ENCODE data around the gene IGLL5.
"Not testable (repeated sequence)": the region's sequence is repeated elsewhere in the genome, so short reads cannot be mapped to it uniquely, and the experiment has no call there.

IGLL5 gene

GRCh38 chr22:22884888-22885840, 2.5 kb upstream of the IGLL5 start:
- no peak for DNase-seq

GRCh38 chr22:22886546-22886945, 1.1 kb upstream of the IGLL5 start:
- no peak for DNase-seq

- peak; percentile 34 for DNase-seq
These were observed 1.1 kb downstream of the IGLL5 start for GRCh38 chr22:22888571-22889353.

GRCh38 chr22:22890085-22890484, 2.5 kb downstream of the IGLL5 start:
- DNase-seq, result no peak

GRCh38 chr22:22891139-22891621, 3.6 kb downstream of the IGLL5 start:
- DNase-seq, result no peak

GRCh38 chr22:22892096-22893052, 4.8 kb downstream of the IGLL5 start:
- peak; percentile 26 for DNase-seq

- DNase-seq, result peak; percentile 24
These were observed 5.6 kb downstream of the IGLL5 start for GRCh38 chr22:22893077-22893805.

- peak; percentile 20 for DNase-seq
These were observed 6.5 kb downstream of the IGLL5 start for GRCh38 chr22:22893891-22894739.

GRCh38 chr22:22894740-22895731, 7.4 kb downstream of the IGLL5 start:
- DNase-seq, result peak; percentile 33

- DNase-seq, result no peak
These were observed 8.3 kb downstream of the IGLL5 start for GRCh38 chr22:22895776-22896445.

- no peak for DNase-seq
These were observed 9.0 kb downstream of the IGLL5 start for GRCh38 chr22:22896601-22897000.

GRCh38 chr22:22897091-22897490, 9.5 kb downstream of the IGLL5 start:
- no peak for DNase-seq

- peak; percentile 20 for DNase-seq
These were observed 10.3 kb downstream of the IGLL5 start for GRCh38 chr22:22897947-22898346.

- DNase-seq, result peak; percentile 0
These were observed 10.9 kb downstream of the IGLL5 start for GRCh38 chr22:22898411-22898950.

- DNase-seq, result not testable (repeated sequence)
These were observed 11.9 kb downstream of the IGLL5 start for GRCh38 chr22:22899342-22900080.

- not testable (repeated sequence) for DNase-seq
These were observed 13.1 kb downstream of the IGLL5 start for GRCh38 chr22:22900527-22901205.

- DNase-seq, result no peak
These were observed 14.1 kb downstream of the IGLL5 start for GRCh38 chr22:22901578-22902218.
